A549 (cell line): ENCODE results near the gene HOXB9. TPM values are rescaled to one million over a fixed set of nuclear protein-coding genes. Genes with fewer than 3 reads are reported as not detected.
A peak's percentile ranks its signal among the peaks of the same experiment; 100 is the strongest.

Experiments
- ATAC-seq, 2 experiments: fragments of 200-7000 bp in 1 of 2; fragments of >200 bp in 1 of 2; cut with Nextera tagmentation in 1 of 2; cut with Tn5 transposase in 1 of 2; 3 replicates each; pipeline versions ENCODE4 v1.8.0 to v1.9.1; 2018 to 2020; ENCODE audit warnings: mild to moderate bottlenecking in 1 of 2, moderate library complexity in 1 of 2
- CTCF ChIA-PET: fragments of 300-600 bp; sonication (Branson Sonifier 250); formaldehyde crosslinking; extraction: SDS; loops from one replicate; lab custom pipeline; 2021; ENCODE audit warnings: antibody characterized with exemption, inconsistent platforms; lab: Yijun Ruan, JAX
- POLR2A ChIA-PET: fragments of 350-600 bp; formaldehyde crosslinking; extraction: SDS; loops from one replicate; lab custom pipeline; 2021; ENCODE audit warnings: antibody characterized with exemption, inconsistent platforms; lab: Yijun Ruan, JAX
- DNase-seq, 2 experiments: peaks; one replicate each; pipeline versions ENCODE4 v3.0.0 to v3.0.0-alpha.2; 2011 to 2016; ENCODE audit warnings: low read depth in 1 of 2, low spot score in 1 of 2
- FAIRE-seq: peaks from 2 replicates; lab custom pipeline; 2011; peaks lifted over from hg19 to GRCh38; lab: Jason Lieb, UNC
- H3K27ac ChIP-seq, 2 experiments: fragments of >200 bp; sonication (Bioruptor Twin); formaldehyde crosslinking; 3 replicates each; pipeline ENCODE4 v1.5.1; 2016 to 2017
- H3K4me1 ChIP-seq: fragments of >200 bp; sonication (Bioruptor Twin); formaldehyde crosslinking; 3 replicates; pipeline ENCODE4 v1.6.1; 2016
- H3K4me2 ChIP-seq: fragments of >200 bp; sonication (Bioruptor Twin); formaldehyde crosslinking; 3 replicates; pipeline ENCODE4 v1.6.1; 2016
- H3K4me3 ChIP-seq: fragments of >200 bp; sonication (Bioruptor Twin); formaldehyde crosslinking; 3 replicates; pipeline ENCODE4 v1.5.1; 2016
- H3K9me3 ChIP-seq: fragments of >200 bp; sonication (Bioruptor Twin); formaldehyde crosslinking; 3 replicates; pipeline ENCODE4 v1.6.1; 2016
- CBX8 ChIP-seq: fragments of 200-600 bp; sonication (generic); IDR thresholded peaks from 2 replicates; pipeline ENCODE4 v1.6.1; 2016
- CEBPB ChIP-seq, 2 experiments: fragments of >200 bp in 1 of 2; sonication (Bioruptor Twin) in 1 of 2; formaldehyde crosslinking in 1 of 2; IDR thresholded peaks; 2 replicates each; pipeline ENCODE4 v1.6.1; 2012 to 2016
- EHF ChIP-seq: fragments of 250-450 bp; sonication (Bioruptor Pico); IDR thresholded peaks from 2 replicates; pipeline ENCODE4 v1.5.0; 2020; ENCODE audit warnings: mild to moderate bottlenecking
- ELK1 ChIP-seq: fragments of 150-350 bp; IDR thresholded peaks from 2 replicates; pipeline ENCODE4 v1.6.1; 2014; ENCODE audit warnings: low read depth, mild to moderate bottlenecking, low read length
- EP300 ChIP-seq, 2 experiments: fragments of >200 bp; sonication (Bioruptor Twin); formaldehyde crosslinking; IDR thresholded peaks; 2 replicates in 1 of 2; 3 replicates in 1 of 2; pipeline ENCODE4 v1.6.1; 2016 to 2017
- HDAC2 ChIP-seq: fragments of 200-600 bp; sonication (generic); IDR thresholded peaks from 2 replicates; pipeline ENCODE4 v1.6.1; 2016
- HEYL ChIP-seq: fragments of 250-450 bp; sonication (Bioruptor Pico); IDR thresholded peaks from 2 replicates; pipeline ENCODE4 v1.8.0; 2021; ENCODE audit warnings: mild to moderate bottlenecking, moderate library complexity
- KDM1A ChIP-seq: fragments of 200-600 bp; sonication (generic); IDR thresholded peaks from 2 replicates; pipeline ENCODE4 v1.6.1; 2016; ENCODE audit warnings: low read depth, mild to moderate bottlenecking
- MAFK ChIP-seq: fragments of 450-650 bp; IDR thresholded peaks from 2 replicates; pipeline ENCODE4 v1.6.1; 2014; ENCODE audit not compliant: partially characterized antibody
- MAX ChIP-seq: IDR thresholded peaks from 2 replicates; pipeline ENCODE4 v1.6.1; 2012
- MAZ ChIP-seq: fragments of 150-350 bp; IDR thresholded peaks from 2 replicates; pipeline ENCODE4 v1.6.1; 2014; ENCODE audit warnings: antibody characterized with exemption, low read depth, low read length, borderline replicate concordance
- MYC ChIP-seq: IDR thresholded peaks from 2 replicates; pipeline ENCODE4 v1.6.1; 2012; ENCODE audit warnings: mild to moderate bottlenecking, inconsistent platforms, low read length, improper control_type of control experiment, borderline replicate concordance
- RAD21 ChIP-seq, 2 experiments: fragments of >200 bp in 1 of 2; sonication (Bioruptor Twin) in 1 of 2; formaldehyde crosslinking in 1 of 2; IDR thresholded peaks in 1 of 2; conservative IDR thresholded peaks in 1 of 2; 2 replicates in 1 of 2; 3 replicates in 1 of 2; pipeline ENCODE4 v1.6.1; 2012 to 2018; ENCODE audit warnings: inconsistent platforms in 1 of 2
- RCOR1 ChIP-seq: fragments of 150-350 bp; IDR thresholded peaks from 2 replicates; pipeline ENCODE4 v1.6.1; 2014; ENCODE audit warnings: antibody characterized with exemption, low read length, low read depth
- TP53 ChIP-seq: fragments of 250-450 bp; sonication (Bioruptor Pico); IDR thresholded peaks from 2 replicates; pipeline ENCODE4 v1.5.0; 2021; ENCODE audit warnings: mild to moderate bottlenecking, moderate library complexity
- ZC3H11A ChIP-seq: fragments of 450-650 bp; IDR thresholded peaks from 2 replicates; pipeline ENCODE4 v1.6.1; 2014; ENCODE audit warnings: antibody characterized with exemption, mild to moderate bottlenecking
- WGBS: methylation state at CpG from one replicate; pipeline ENCODE4 v1.1.6; 2017; ENCODE audit errors: missing lambda C conversion rate; 5-methylcytosine and 5-hydroxymethylcytosine counted together
- polyA plus RNA-seq, 4 experiments: library from polyadenylated mRNA; depleted of rRNA in 3 of 4; stranded (reverse); fragments of >200 nt; fragmentation: RNase III in 1 of 4; extraction: RNeasy Plus Mini Kit Qiagen cat#74134 plus additional on column Dnase treatment in 1 of 4; gene quantifications; 2 replicates in 3 of 4; 3 replicates in 1 of 4; pipeline ENCODE4 v1.2.3, GENCODE V29; 2011 to 2017

HOXB9 gene
- polyA plus RNA-seq, 2 of the 4 experiments (the other 2 are of a cell fraction) = 5.6 to 24.6 TPM

GRCh38 chr17:48588074-48588415, 38.1 kb downstream of the HOXB9 start:
- CTCF ChIA-PET = interaction anchor here (0.7 to 3.5 kb wide), 24 partner anchors 21 to 544 kb away, joined by 3 to 19 read pairs (median 4); no protein-coding TSS in a partner anchor
- FAIRE-seq (no peak), ATAC-seq (no peak), DNase-seq (no peak)
- Histone ChIP-seq H3K27ac (peak overlapping the region in 1 of 2 experiments; percentile 61; a peak in 4 of 6 replicates), H3K4me3 (no peak overlapping the region), H3K4me1 (peaks cover 21% of the 10 kb centered on the region), H3K9me3 (no peaks in the 10 kb centered on the region), H3K4me2 (no peak overlapping the region)
- 83% methylated on average over 2 of the region's 2 CpGs for WGBS
- POLR2A ChIA-PET = interaction anchor here (1.2 kb wide), 1 partner anchor 16 kb away, joined by 3 read pairs; no protein-coding TSS in a partner anchor
- TF ChIP-seq HEYL (no peak), KDM1A (no peak), RCOR1 (no peak), EHF (CRISPR knock-in tag) (no peak), TP53 (CRISPR knock-in tag) (no peak)

- no peak for ATAC-seq
- ChIA-PET CTCF (interaction anchor here (0.7 to 3.5 kb wide), 25 partner anchors 22 to 543 kb away, joined by 3 to 19 read pairs (median 3); no protein-coding TSS in a partner anchor), POLR2A (interaction anchor here (1.2 kb wide), 1 partner anchor 17 kb away, joined by 3 read pairs; no protein-coding TSS in a partner anchor)
- WGBS = 67% methylated on average over 5 of the region's 5 CpGs
- Histone ChIP-seq H3K4me2 (peak overlapping the region; percentile 15; the same call in 2 of the 3 replicates), H3K4me3 (no peak overlapping the region), H3K4me1 (peaks cover 21% of the 10 kb centered on the region), H3K27ac (peak overlapping the region; percentile 41 to 61; a peak in 4 of 6 replicates)
- no peak for FAIRE-seq
- TF ChIP-seq CEBPB (IDR thresholded peaks at IDR 0.05) (no peak), EP300 (IDR thresholded peaks at IDR 0.05) (no peak), ZC3H11A (no peak), ELK1 (no peak), MAFK (no peak)
- TF ChIP-seq, all 56 proteins: peak for 0
- DNase-seq = peak in 1 of 2 experiments; percentile 39
- no peaks in the 10 kb centered on the region for H3K9me3 ChIP-seq
Measured at GRCh38 chr17:48587276-48588073, 38.7 kb downstream of the HOXB9 start.

GRCh38 chr17:48586355-48587258, 39.6 kb downstream of the HOXB9 start:
- DNase-seq (no peak), ATAC-seq (no peak), FAIRE-seq (no peak)
- WGBS = 87% methylated on average over 34 of the region's 34 CpGs
- no peaks in the 10 kb centered on the region for H3K9me3 ChIP-seq
- H3K4me1 ChIP-seq = peaks cover 21% of the 10 kb centered on the region
- H3K27ac ChIP-seq = peak overlapping the region; percentile 71 to 86; a peak in 5 of 6 replicates
- ChIA-PET POLR2A (no interaction called here), CTCF (interaction anchor here (1.0 to 3.5 kb wide), 10 partner anchors 23 to 371 kb away, joined by 3 to 19 read pairs (median 4); no protein-coding TSS in a partner anchor)
- H3K4me2 ChIP-seq = peak overlapping the region; percentile 99
- no peak for TF ChIP-seq CEBPB (IDR thresholded peaks at IDR 0.05)
- no peak for TF ChIP-seq MYC
- TF ChIP-seq KDM1A = no peak
- no peak overlapping the region; the same call in 2 of the 3 replicates for H3K4me3 ChIP-seq

- TF ChIP-seq MAZ = no peak
- no peak for TF ChIP-seq MAX
- TF ChIP-seq HDAC2 = no peak
- TF ChIP-seq CBX8 = no peak
- no peak for TF ChIP-seq RAD21 (conservative IDR thresholded peaks at IDR 0.05 in 1 of 2, IDR thresholded peaks at IDR 0.05 in 1 of 2)
- ChIA-PET CTCF (interaction anchor here (0.8 to 1.8 kb wide), 6 partner anchors 10 to 249 kb away, joined by 3 to 8 read pairs (median 4); no protein-coding TSS in a partner anchor), POLR2A (no interaction called here)
- ATAC-seq = no peak
- FAIRE-seq = no peak
- H3K4me2 ChIP-seq = peak overlapping the region; percentile 99
- no peaks in the 10 kb centered on the region for H3K9me3 ChIP-seq
- peak overlapping the region; percentile 71 to 86; a peak in 5 of 6 replicates for H3K27ac ChIP-seq
- DNase-seq = no peak
- H3K4me3 ChIP-seq = peak overlapping the region; percentile 56
- H3K4me1 ChIP-seq = peaks cover 21% of the 10 kb centered on the region
- WGBS = 85% methylated on average over 2 of the region's 2 CpGs
Measured at GRCh38 chr17:48584223-48584741, 41.9 kb downstream of the HOXB9 start.
